HEK293T (cell line): ENCODE data around the gene IRAK4.
A peak's percentile ranks its signal among the peaks of the same experiment; 100 is the strongest.

ENCODE experiments used
- CTCF ChIA-PET: fragments of 350-600 bp; formaldehyde crosslinking; extraction: SDS; loops from one replicate; lab custom pipeline; 2021; ENCODE audit warnings: antibody characterized with exemption, inconsistent platforms; lab: Yijun Ruan, JAX
- POLR2A ChIA-PET: fragments of 350-600 bp; formaldehyde crosslinking; extraction: SDS; loops from one replicate; lab custom pipeline; 2020; ENCODE audit warnings: antibody characterized with exemption, inconsistent platforms; lab: Yijun Ruan, JAX
- DNase-seq: peaks from one replicate; pipeline ENCODE4 v3.0.0; 2012; ENCODE audit warnings: mixed read lengths; ENCODE audit errors: extremely low spot score
- ARNT ChIP-seq: fragments of 450-650 bp; IDR thresholded peaks from 2 replicates; pipeline ENCODE4 v1.6.1; 2017; ENCODE audit warnings: mild to moderate bottlenecking
- BHLHE40 ChIP-seq: fragments of 450-650 bp; IDR thresholded peaks from 2 replicates; pipeline ENCODE4 v1.6.1; 2016; ENCODE audit warnings: mild to moderate bottlenecking, moderate library complexity, borderline replicate concordance
- CTBP1 ChIP-seq: fragments of 450-650 bp; IDR thresholded peaks from 2 replicates; pipeline ENCODE4 v1.6.1; 2016; ENCODE audit warnings: borderline replicate concordance
- ELF4 ChIP-seq: fragments of 450-650 bp; IDR thresholded peaks from 2 replicates; pipeline ENCODE4 v1.6.1; 2017; ENCODE audit warnings: antibody characterized with exemption
- FOXA1 ChIP-seq: fragments of 450-650 bp; IDR thresholded peaks from 2 replicates; pipeline ENCODE4 v1.6.1; 2016; ENCODE audit warnings: mild to moderate bottlenecking
- FOXK2 ChIP-seq: fragments of 450-650 bp; IDR thresholded peaks from 2 replicates; pipeline ENCODE4 v1.6.1; 2016; ENCODE audit warnings: mild to moderate bottlenecking
- FOXM1 ChIP-seq: fragments of 450-650 bp; IDR thresholded peaks from 2 replicates; pipeline ENCODE4 v1.6.1; 2017; ENCODE audit warnings: mild to moderate bottlenecking, borderline replicate concordance
- HDGF ChIP-seq: fragments of 450-650 bp; IDR thresholded peaks from 2 replicates; pipeline ENCODE4 v1.6.1; 2017; ENCODE audit warnings: antibody characterized with exemption, borderline replicate concordance
- L3MBTL2 ChIP-seq: fragments of 450-650 bp; conservative IDR thresholded peaks from 2 replicates; pipeline ENCODE4 v1.6.1; 2016; ENCODE audit warnings: mild to moderate bottlenecking
- LEF1 ChIP-seq: fragments of 450-650 bp; IDR thresholded peaks from 2 replicates; pipeline ENCODE4 v1.6.1; 2017; ENCODE audit warnings: mild to moderate bottlenecking, borderline replicate concordance
- NFRKB ChIP-seq: fragments of 450-650 bp; IDR thresholded peaks from 2 replicates; pipeline ENCODE4 v1.6.1; 2016; ENCODE audit warnings: mild to moderate bottlenecking, moderate library complexity
- SP1 ChIP-seq: fragments of 450-650 bp; IDR thresholded peaks from 2 replicates; pipeline ENCODE4 v1.6.1; 2017
- SUZ12 ChIP-seq: fragments of 450-650 bp; IDR thresholded peaks from 2 replicates; pipeline ENCODE4 v1.6.1; 2016; ENCODE audit warnings: mild to moderate bottlenecking
- TARDBP ChIP-seq: fragments of 450-650 bp; IDR thresholded peaks from 2 replicates; pipeline ENCODE4 v1.6.1; 2016
- ZNF384 ChIP-seq: fragments of 450-650 bp; IDR thresholded peaks from 2 replicates; pipeline ENCODE4 v1.6.1; 2016
- TF ChIP-seq, protein P1 (sequence below): fragments of 450-650 bp; IDR thresholded peaks from 2 replicates; pipeline ENCODE4 v1.6.1; 2016

Gene IRAK4

DNA sequence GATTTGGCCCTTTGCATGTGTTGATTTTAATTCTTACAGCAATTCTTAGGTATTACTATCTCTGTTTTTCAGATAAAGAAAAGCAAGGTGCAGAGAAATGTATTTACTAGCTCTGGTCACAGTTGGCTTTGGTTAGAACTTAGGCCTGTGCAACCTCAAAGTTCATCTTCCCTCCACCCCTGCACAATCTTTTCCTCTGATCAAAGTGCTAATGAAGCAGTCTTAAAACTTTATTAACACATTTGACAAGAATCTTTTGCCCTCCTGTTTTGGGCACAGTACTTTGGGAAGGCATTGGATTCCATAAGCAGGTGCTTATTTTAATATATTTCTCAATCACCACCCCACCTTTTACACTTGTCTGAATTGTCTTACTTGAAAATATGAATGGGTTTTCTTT is 2.7 kb downstream of the IRAK4 start:
- DNase-seq: no peak
- POLR2A ChIA-PET: no interaction called here
- TF ChIP-seq NFRKB: no peak
- TF ChIP-seq CTBP1: no peak
- TF ChIP-seq ARNT: no peak
- no peak for TF ChIP-seq ELF4
- TF ChIP-seq L3MBTL2: no peak
- TF ChIP-seq SP1: no peak
- CTCF ChIA-PET: no interaction called here

GRCh38 chr12:43762596-43762995 is 3.8 kb downstream of the IRAK4 start:
- ChIA-PET CTCF (no interaction called here), POLR2A (no interaction called here)
- TF ChIP-seq FOXM1: no peak
- no peak for TF ChIP-seq NFRKB
- no peak for TF ChIP-seq BHLHE40
- no peak for TF ChIP-seq ARNT
- TF ChIP-seq CTBP1: no peak
- no peak for TF ChIP-seq SP1
- TF ChIP-seq, protein P1, sequence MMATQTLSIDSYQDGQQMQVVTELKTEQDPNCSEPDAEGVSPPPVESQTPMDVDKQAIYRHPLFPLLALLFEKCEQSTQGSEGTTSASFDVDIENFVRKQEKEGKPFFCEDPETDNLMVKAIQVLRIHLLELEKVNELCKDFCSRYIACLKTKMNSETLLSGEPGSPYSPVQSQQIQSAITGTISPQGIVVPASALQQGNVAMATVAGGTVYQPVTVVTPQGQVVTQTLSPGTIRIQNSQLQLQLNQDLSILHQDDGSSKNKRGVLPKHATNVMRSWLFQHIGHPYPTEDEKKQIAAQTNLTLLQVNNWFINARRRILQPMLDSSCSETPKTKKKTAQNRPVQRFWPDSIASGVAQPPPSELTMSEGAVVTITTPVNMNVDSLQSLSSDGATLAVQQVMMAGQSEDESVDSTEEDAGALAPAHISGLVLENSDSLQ: no peak
- no peak for TF ChIP-seq FOXA1
- no peak for TF ChIP-seq LEF1
- TF ChIP-seq ELF4: no peak
- no peak for TF ChIP-seq ZNF384
- no peak for TF ChIP-seq HDGF
- TF ChIP-seq SUZ12: no peak
- no peak for TF ChIP-seq TARDBP
- TF ChIP-seq L3MBTL2: no peak
- no peak for TF ChIP-seq FOXK2
- DNase-seq: no peak

DNA sequence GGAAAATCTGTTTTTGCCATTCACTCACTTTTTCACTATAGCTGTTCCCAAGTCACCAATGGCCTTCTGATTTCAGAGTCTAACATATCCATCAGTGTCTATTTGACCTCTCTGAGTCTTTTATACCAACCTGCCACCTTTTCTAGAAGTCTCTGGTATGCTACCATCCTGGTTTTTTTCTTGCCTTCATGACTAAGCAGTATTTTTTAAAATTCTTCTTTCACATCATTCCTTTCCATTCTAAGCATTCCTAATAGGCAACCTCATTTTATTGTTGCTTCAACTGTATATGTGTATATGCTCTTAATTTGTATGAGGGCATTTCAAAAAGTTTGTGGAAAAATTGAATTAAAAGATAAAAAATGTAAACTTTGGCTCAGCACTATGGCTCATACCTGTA is 5.0 kb downstream of the IRAK4 start:
- DNase-seq: no peak
- POLR2A ChIA-PET: no interaction called here
- TF ChIP-seq SP1 (no peak), NFRKB (no peak), BHLHE40 (no peak), ZNF384 (no peak), HDGF (no peak), FOXK2 (no peak), CTBP1 (no peak), TARDBP (no peak), L3MBTL2 (no peak), FOXM1 (no peak), ELF4 (no peak), ARNT (no peak)
- TF ChIP-seq, protein P1: no peak
- CTCF ChIA-PET: no interaction called here

DNA sequence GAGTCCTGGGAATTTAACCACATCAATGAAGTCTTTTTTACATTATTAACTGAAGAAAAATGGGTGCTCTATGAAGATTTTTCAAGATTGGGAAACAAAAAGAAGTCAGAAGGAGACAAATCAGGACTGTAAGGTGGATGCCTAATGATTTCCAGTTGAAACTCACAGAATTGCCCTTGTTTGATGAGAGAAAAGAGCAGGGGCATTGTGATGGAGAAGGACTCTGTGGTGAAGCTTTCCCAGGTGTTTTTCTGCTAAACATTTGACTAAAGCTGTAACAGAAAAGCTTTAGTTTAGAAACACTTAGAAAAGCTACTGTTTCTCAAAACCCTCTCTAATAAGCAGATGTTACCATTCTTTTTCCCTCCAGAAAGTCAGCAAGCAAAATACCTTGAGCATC is 5.8 kb downstream of the IRAK4 start:
- CTCF ChIA-PET: no interaction called here
- POLR2A ChIA-PET: no interaction called here
- TF ChIP-seq, protein P1: no peak
- TF ChIP-seq SUZ12 (no peak), FOXA1 (no peak), NFRKB (no peak), BHLHE40 (no peak), HDGF (no peak), L3MBTL2 (no peak)
- no peak for DNase-seq

- POLR2A ChIA-PET: no interaction called here
- DNase-seq: no peak
- TF ChIP-seq LEF1: no peak
- TF ChIP-seq SUZ12: no peak
- TF ChIP-seq ZNF384: no peak
- no peak for TF ChIP-seq TARDBP
- no peak for TF ChIP-seq NFRKB
- TF ChIP-seq BHLHE40: no peak
- TF ChIP-seq ELF4: no peak
- TF ChIP-seq FOXA1: no peak
- TF ChIP-seq, protein P1: no peak
- no peak for TF ChIP-seq FOXM1
- no peak for TF ChIP-seq FOXK2
- no peak for TF ChIP-seq ARNT
- TF ChIP-seq SP1: no peak
- no peak for TF ChIP-seq L3MBTL2
- CTCF ChIA-PET: no interaction called here
Measured at GRCh38 chr12:43766291-43766690, 7.5 kb downstream of the IRAK4 start.

- CTCF ChIA-PET: interaction anchor here (0.6 to 3.0 kb wide), 4 partner anchors 102 to 238 kb away, joined by 3 to 43 read pairs (median 3); no protein-coding TSS in a partner anchor
- POLR2A ChIA-PET: interaction anchor here (1.8 kb wide), 1 partner anchor 106 kb away, joined by 5 read pairs; no protein-coding TSS in a partner anchor
- TF ChIP-seq FOXM1 (no peak), NFRKB (no peak), L3MBTL2 (no peak), LEF1 (no peak), ZNF384 (no peak), ELF4 (no peak), SP1 (no peak), TARDBP (no peak), HDGF (no peak), BHLHE40 (no peak), SUZ12 (no peak), FOXA1 (no peak), FOXK2 (no peak), ARNT (no peak)
- TF ChIP-seq, protein P1: no peak
- DNase-seq: peak; percentile 39
Measured at GRCh38 chr12:43776498-43776897, 17.7 kb downstream of the IRAK4 start.
